ENCODE results near the gene CDO1.

GRCh38 chr5:115842089-115842935 is 25.9 kb upstream of the CDO1 start:
- peak in 7 of 12 donors; percentile 15 to 50 (median 37) for TF ChIP-seq CTCF (IDR thresholded peaks at IDR 0.05)
- TF ChIP-seq POLR2A (IDR thresholded peaks at IDR 0.05): no peak

Measured in heart left ventricle (tissue), 13 donors.